Muscle of back (tissue), 11 donors: Measurements from ENCODE around the gene ARHGAP44. TPM values are rescaled to one million over a fixed set of nuclear protein-coding genes. Genes with fewer than 3 reads are reported as not detected.
A peak's percentile ranks its signal among the peaks of the same experiment; 100 is the strongest.
"Not testable (repeated sequence)": the region's sequence is repeated elsewhere in the genome, so short reads cannot be mapped to it uniquely, and the experiment has no call there.

Experiments used
- DNase-seq, 3 donors: peaks; one replicate each; pipeline versions ENCODE4 v3.0.0 to v3.0.0-alpha.2; 2013
- polyA plus RNA-seq, 10 donors: library from polyadenylated mRNA; unstranded; fragments of 120-200 nt; gene quantifications; one replicate each; pipeline ENCODE4 v1.2.1, GENCODE V29; 2013; ENCODE audit not compliant: insufficient read length in 10 of 10

ARHGAP44 gene
- polyA plus RNA-seq, 10 donors: 4.0 to 7.1 (median 4.9) TPM

DNA sequence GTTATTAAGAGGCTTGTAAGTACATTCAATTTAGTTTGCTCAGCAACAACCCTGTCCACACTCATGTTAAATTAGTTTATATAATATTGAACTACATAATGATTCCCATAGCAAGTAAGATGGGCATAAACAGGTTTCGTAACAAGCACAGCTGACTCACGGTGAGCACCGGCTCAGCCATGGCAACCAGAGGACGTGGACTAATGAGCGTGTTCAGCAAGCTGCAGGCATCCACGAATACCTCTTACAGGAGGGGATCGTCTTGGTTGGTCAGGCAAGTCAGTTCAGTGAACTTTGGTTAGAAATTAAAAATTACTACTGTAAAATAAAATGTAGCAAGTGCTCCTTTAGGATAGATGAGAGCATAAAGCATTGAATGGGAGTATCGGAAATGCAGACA lies 170.1 kb downstream of the ARHGAP44 start:
- no peak for DNase-seq

DNA sequence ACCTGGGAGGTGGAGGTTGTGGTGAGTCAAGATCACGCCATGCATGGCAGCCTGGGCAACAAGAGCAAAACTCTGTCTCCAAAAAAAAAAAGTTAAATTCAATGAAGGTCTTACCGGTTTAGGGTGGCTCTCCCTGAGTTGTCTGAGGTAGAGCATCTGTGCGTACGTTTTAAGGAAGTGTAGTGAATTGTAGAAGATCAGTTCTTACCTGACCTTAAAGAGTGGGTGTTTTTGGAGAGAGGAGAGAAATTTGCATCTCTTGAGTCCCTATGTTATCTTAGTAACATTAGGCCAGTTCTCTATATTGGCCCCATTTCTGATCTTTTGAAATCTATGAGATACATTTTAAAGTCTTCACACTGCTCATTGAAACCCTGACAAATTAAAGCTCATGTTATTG lies 172.4 kb downstream of the ARHGAP44 start:
- DNase-seq: no peak

DNA sequence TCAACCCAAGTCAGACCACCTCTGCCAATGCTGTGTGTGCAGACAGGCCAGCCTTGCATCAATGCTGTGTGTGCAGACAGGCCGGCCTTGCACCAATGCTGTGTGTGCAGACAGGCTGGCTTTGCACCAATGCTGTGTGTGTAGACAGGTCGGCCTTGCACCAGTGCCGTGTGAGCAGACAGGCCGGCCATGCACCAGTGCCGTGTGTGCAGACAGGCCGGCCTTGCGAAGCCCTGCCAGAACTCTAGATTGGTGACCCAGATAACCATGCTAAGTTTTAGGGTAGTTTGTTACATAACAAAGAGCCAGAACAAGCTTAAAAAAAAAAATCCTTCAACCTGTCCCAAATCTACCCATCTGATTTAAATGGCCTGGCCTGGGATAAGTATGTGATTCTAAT lies 174.2 kb downstream of the ARHGAP44 start:
- no peak for DNase-seq

DNA sequence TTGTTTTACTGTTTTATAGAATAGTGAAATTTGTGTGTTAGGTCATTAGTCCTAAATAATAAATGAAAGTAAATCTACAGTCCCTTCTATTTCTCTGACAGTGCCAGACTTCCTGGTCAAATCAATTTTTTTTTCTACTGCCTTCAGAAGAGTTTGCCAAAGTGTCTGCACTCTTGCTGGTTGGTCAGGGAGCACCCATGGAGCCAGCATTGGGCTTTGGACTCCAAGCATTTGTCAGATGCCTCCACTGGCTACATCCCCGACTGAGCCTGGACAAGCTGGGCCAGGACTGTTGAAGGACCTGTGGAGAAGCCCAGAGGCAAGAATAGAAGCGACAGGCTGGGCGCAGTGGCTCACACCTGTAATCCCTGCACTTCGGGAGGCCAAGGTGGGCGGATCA lies 174.9 kb downstream of the ARHGAP44 start:
- DNase-seq: no peak

DNA sequence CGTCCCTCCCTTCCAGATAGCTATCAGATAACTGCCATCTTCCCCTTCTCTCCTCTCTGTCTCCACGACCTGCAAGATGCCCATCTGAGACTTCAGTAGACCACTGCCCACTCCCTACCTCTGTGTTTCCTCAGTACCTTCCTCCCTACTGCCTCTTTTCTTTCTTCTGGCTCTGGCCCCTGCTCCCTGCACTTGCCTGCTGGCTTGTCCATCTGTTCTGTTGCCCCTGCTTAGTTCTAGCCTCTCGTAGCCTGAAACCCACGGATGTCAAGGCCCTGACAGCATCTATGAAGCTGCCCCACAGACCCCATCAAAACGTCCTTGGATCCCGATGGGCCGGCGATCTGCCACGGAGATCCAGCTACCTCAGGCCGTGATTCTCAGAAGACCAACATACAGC lies 175.5 kb downstream of the ARHGAP44 start:
- no peak for DNase-seq

DNA sequence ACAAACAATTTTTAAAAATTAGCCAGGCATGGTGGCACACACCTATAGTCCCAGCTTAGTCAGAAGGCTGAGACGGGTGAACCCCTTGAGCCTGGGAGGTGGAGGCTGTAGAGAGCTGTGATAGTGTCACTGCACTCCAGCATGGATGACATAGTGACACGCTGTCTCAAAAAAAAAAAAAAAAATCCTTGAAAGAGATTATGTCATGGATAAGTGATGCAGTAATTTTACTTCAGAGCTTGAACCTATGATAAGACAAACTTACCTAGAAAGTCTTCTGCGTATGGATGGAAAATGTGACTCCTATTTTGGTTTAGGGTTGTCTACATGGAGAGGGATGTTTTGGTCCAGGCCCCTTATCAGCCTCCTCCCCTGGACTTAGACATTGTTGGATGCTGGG lies 176.7 kb downstream of the ARHGAP44 start:
- DNase-seq: no peak

DNA sequence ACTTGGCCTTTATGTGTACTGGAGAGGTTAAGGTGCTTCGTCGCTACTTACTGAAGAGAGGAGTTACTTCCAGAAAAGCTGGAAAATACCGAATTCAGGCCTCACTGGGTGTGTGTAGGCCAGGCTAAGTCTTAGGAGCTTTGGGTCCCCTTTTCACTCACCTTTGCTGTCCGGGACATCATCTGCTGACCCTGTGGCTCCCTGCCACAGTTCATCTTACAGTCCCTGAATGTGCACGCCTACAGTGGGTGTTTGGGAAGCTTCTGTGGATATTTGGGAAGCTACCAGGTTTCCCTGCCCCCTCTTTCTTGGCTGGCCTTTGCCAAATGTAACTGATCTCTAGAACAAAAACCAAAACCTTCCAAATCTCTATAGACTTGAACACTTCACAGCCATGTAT lies 177.1 kb downstream of the ARHGAP44 start:
- DNase-seq: peak in 1 of 3 donors; percentile 24

DNA sequence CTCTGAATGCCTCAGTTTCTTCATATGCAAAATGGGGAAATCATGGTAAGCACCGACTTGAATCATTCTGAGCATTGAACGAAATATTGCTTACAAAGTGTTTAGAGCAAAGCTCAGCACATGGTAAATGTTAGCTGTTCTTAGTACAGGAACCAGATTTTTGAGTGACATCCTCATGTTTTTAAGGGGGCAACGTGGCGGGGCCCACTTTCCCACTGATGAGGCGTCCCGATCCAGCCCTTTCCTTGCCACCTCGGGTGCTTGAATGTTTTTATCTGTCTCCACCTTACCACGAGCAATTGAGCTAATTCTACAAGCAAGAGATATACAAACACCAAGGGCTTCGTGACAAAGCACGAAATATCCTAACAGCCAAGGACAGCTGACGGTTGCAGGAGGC lies 178.7 kb downstream of the ARHGAP44 start:
- DNase-seq: no peak

DNA sequence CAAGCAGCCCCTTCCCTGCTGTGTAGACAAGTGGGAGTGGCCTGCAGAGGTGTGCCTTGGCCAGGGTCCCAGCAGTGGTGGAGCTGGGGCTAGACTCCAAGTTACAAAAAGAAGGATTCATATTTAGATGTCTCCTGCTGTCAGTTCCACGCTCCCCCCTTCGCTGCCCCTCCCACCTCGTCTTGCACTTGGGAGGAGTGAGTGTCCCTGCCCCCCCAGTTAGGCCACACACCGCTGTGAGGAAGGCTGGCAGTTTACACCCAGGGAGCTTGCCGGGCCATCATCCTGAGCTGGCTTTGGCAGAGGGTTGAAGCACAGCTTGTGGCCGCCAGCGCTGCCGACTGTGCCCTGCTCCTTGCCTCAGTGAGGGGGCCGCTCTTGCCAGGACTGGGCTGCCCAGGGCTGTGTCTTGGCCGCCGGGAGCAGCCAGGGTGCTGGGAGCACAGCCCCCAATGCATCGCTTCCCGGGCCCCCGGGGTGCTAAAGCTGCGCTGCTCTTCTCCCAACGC lies 184.3 kb downstream of the ARHGAP44 start:
- peak; percentile 14 to 78 (median 37) for DNase-seq

DNA sequence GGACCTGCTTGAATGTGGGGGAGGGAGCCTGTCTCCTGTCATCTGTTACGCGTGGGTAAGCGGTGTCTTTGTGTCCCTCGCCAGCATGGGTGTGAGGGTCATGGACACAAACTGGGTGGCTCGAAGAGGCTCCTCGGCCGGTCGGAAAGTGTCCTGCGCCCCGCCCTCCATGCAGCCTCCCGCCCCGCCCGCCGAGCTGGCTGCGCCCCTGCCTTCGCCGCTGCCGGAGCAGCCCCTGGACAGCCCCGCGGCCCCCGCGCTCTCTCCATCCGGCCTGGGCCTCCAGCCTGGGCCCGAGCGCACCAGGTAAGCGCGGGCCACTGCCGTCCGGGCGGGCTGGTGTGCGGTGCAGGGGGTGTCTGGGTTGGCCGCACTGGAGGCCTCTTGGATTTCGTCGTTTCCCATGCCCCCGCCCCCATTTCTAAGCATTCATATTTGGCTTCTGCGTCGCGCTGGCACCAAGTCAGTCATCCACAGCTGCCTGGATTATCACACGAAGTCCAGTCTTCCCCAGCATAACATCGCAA lies 184.8 kb downstream of the ARHGAP44 start:
- DNase-seq: peak; percentile 33 to 83 (median 60)

DNA sequence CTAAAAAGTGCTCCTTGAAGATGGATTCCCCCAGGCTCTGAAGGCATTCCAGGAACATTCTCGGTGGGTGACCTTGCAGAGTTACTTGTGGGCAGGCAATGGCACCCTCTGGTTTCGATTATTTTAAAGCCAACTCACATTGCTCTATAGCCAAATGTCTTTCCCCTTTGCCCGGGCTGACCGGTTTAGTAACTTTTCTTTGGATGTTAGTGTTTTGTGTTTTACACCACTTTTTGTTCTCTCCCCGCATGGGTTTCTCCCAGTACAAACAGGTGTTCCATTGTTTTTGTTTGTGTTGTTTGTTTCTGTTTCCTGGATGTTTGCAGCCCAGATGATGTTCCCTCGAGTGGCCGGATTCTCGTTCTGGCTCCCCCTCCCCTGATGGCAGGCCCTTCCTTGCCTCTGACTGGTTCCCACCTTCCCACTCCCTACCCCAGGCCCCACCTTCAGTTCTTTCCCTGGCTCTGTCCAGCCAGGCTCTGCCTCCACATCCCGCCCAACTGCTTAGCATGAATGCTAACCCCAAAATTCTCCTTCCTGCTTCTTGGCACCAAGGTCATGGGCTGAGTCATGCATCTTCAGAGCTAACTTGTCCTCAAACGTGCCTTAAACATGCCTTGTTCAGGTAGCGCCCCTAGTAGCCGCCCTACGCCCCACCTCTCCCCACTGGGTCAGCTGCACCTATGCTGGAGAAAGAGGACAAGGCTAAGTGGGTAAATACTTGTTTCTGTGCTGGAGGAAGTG lies 187.9 kb downstream of the ARHGAP44 start:
- peak in 1 of 3 donors; percentile 39 for DNase-seq

DNA sequence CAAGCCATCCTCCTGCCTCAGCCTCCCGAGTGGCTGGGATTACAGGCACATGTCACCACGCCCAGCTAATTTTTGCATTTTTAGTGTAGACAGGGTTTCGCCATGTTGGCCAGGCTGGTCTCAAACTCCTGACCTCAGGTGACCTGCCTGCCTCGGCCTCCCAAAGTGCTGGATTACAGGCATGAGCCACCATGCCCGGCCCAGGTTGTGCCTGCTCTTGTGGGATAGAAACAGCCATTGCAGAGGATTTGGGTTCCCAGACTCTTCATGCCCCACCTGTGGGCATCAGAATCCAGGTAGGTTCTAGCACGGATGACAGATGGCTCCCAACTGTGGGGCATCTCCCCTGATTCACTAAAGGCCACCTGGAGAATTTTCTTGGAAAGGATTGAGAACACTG lies 189.5 kb downstream of the ARHGAP44 start:
- DNase-seq: not testable (repeated sequence)

DNA sequence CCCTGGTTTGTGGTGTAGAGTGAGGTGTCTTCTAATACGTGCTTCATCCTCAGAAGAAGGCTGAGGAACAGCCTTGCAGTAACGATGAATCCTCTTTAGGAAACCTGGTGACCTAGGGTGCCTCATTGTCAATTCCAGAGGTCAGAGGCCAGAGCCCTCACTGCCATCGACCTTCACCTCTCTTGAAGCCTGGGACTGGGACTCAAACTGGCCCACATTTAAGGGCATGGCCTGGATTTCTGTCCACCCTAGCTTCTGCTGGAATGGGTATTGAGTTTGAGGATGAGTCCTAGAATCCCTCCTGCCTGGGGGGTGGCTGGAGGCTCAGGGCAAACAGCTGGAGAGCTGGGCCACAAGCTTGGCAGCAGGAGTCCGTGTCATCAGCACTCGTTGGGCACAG lies 189.9 kb downstream of the ARHGAP44 start:
- no peak for DNase-seq

DNA sequence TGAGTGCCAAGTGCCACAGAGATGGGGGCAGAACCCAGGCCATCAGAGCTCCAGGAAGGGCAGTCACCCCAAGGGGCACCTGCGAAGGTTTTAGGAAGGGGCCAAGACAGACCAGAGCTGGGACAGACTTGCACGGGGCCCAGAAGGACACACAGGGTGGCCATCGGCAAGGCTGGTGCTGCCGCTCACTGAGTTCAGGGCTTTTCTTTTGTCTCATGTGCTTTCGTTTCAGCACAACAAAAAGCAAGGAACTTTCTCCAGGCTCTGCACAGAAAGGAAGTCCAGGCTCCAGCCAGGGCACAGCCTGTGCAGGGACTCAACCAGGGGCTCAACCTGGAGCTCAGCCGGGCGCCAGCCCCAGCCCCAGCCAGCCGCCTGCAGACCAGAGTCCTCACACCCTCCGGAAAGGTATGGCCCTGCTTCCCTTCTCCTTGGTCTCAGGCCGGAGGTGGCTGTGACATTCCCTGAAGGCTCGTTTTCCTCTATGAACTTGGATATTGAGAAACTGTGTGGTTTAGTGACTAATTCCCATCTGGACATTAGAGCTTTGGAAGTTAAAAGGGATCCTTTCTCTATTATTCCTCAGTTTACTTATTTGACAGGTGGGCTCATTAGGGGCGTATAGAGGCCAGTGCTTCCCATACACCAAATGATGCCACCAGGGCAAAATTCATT lies 190.7 kb downstream of the ARHGAP44 start:
- DNase-seq: no peak

DNA sequence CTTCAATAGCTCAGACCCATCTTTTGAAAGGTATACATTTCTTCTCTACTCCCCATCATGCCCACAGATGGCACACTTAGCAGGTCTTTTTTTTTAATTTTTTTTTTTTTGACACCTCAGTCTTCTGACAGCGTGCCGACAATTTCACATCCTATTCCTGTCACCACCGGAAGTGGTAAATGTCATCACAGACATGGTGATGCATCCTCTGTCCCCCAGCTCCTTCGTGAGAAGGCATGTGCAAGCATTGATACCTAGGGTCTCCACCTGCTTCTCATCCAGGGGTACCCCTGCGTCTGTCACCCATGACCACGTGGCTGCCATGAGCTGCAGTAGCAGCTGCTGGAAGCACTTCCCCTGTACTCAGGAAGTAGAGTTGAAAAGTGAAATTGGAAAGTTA lies 192.9 kb downstream of the ARHGAP44 start:
- no peak for DNase-seq

DNA sequence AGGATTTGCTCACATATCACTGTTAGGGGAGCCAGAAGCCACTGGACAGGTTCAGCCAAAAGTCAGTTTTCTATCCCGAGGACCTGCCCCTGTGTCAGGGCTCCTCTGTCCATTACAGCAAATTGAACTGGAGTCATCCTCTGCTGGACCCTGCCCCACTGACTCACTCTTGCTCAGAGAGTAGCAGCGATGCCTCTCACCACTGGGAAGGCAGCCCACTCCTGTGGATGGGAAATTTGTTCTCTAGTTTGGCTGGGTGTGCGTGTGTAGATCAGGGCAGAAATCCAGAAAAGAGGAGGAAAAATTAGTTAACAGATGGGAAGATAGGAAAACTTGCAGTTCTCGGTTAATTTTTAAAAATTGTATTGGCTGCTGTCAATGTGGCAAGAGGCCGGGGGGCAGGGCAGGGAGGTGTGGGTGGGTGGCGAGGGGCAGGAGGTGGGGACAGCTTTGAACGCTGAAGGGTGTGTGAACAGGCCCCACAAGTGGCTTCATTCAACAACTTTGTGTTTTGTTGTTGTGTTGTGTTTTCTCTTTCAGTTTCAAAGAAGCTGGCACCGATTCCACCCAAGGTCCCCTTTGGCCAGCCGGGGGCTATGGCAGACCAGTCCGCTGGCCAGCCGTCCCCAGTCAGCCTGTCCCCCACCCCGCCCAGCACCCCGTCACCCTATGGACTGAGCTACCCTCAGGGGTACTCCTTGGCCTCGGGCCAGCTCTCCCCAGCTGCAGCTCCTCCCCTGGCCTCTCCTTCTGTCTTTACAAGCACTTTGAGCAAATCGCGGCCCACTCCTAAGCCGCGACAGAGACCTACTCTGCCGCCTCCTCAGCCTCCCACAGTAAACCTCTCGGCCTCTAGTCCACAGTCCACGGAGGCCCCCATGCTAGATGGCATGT lies 194.9 kb downstream of the ARHGAP44 start:
- peak; percentile 92 to 97 (median 96) for DNase-seq

DNA sequence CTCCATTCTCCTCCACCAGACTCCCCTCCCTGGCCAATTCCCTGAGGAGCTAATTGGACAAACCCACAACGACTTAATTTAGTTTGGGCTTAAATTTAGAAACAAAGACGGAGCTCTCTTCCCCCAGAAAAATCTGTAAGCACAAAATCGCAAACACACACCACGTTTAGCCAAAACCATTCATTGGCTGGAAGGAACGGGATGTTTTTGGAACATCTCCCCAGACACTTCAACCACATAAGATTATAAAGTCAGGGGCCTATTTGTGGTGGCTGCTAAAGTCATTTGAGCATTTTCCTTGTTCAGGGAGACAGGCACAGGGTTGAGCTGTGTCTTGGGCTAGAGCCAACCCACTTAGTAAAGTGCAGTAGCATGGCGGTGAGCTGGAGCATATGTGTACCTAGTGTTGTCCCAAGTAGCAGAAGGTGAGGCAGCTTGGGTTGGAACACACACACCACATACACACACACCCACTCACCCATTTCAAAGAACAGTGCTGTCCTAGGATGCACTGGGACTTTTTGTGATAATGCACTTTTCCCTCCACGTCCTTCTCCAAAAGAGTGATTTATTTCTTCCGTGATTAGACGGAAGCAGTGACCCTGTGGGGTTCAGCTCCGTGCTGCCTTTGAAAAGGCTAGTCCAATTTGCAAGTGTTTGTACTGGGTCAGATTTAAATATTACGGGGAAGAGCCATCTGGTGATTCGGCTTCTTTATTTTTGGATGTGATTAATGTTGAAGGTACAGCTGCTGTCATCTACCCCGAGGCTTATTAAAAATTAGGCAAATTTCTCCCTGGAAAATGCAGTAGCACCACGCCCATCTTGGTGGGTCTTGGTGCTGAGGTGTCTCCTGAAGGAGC lies 196.4 kb downstream of the ARHGAP44 start:
- DNase-seq: peak; percentile 45 to 81 (median 54)

DNA sequence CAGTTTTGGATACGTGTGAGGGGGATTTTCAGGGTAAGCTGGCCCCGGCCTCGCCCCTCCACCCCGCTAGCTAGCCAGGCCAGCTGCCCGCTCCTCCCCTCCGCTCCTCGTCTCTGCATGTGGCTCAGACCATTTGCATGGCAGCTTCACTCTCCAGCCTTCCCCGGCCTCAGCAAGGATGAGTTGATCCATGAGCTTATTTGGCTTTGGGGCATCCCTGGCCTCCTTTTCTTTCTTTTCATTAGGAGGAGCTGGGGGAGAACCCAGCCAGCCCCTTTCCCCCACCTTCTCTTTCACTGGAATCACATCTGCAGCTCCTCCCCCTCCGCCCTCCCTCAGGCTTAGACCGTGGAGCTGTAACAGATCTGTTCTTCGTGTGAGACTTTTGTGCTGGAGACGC lies 197.8 kb downstream of the ARHGAP44 start:
- DNase-seq: peak in 1 of 3 donors; percentile 49

DNA sequence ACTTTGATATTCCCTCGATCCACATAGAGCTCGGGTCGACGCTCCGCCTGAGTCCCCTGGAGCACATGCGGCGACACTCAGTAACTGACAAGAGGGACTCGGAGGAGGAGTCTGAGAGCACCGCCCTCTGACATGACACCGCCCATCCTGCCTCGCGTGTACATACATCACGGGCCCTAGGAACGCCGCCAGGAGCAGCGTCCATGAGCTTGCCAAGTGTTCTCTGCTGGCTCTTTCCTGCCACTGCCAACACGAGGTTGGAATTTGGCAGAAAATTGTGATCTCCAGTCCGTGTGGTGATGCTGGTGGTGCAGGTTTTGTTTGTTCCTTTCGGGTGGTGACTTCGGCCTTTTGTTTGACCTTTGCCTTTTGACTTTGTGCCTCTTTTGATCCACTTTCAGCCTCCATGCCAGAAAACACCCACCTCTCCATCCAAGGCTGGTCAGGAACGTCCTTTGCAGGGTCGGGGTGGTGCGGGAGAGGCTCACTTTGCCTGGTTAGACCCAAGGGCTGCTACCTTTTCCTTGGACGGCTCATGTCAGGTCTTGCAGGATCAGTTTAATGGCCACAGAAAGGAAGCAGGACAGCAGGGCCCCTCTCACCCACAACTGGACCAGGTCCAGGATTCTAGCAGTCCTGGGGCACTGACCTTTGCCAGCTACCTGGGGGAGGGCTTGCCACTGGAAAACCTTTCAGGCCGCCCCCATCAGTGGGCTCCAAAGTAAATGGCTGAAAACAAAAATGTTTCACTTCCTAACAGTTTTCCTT lies 200.9 kb downstream of the ARHGAP44 start:
- no peak for DNase-seq

DNA sequence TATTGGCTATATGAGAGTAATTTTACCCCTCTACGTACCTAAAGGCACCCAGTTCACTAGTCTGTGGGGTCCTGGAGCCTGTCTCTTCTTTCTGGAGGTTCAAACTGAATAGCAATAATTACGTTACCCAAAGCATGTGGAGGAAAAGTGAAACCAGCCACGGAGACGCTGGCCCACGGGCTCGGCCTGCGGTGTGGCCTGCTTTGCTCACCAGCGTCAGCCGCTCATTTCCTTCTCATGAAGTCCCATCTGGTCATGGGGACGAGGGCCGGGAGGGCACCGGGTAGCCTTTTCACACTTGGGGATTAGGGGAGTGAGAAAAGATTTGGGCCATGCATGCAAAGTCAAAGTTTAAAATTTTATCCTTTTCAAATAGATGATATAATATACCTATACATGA lies 201.6 kb downstream of the ARHGAP44 start:
- no peak for DNase-seq
